HEK293 (cell line): ENCODE data around the gene TOPAZ1.
"Not testable (repeated sequence)": the region's sequence is repeated elsewhere in the genome, so short reads cannot be mapped to it uniquely, and the experiment has no call there.

Experiments used
- CTCF ChIA-PET: fragments of 350-600 bp; formaldehyde crosslinking; extraction: SDS; loops from one replicate; lab custom pipeline; 2021; ENCODE audit warnings: antibody characterized with exemption; lab: Yijun Ruan, JAX
- POLR2A ChIA-PET: fragments of 300-600 bp; formaldehyde crosslinking; extraction: SDS; loops from one replicate; lab custom pipeline; 2020; ENCODE audit warnings: antibody characterized with exemption, inconsistent platforms; lab: Yijun Ruan, JAX
- H3K27ac ChIP-seq: fragments of 200-500 bp; sonication (Bioruptor generic); 2 replicates; pipeline ENCODE4 v1.5.1; 2014; ENCODE audit warnings: low read depth, low read length, control low read depth, inconsistent platforms; ENCODE audit errors: extremely low read depth
- H3K36me3 ChIP-seq, 2 experiments: fragments of 200-500 bp in 1 of 2; sonication (Bioruptor generic) in 1 of 2; 1 replicate in 1 of 2; 2 replicates in 1 of 2; pipeline ENCODE4 v1.5.1; 2014 to 2017; ENCODE audit warnings: inconsistent platforms in 2 of 2, low read length in 2 of 2; ENCODE audit not compliant: control insufficient read depth in 2 of 2, insufficient read depth in 1 of 2
- H3K4me1 ChIP-seq: fragments of 200-500 bp; sonication (Bioruptor generic); 2 replicates; pipeline ENCODE4 v1.5.1; 2014; ENCODE audit warnings: mild to moderate bottlenecking, low read length, inconsistent platforms; ENCODE audit not compliant: control insufficient read depth, insufficient read depth
- H3K4me3 ChIP-seq: 2 replicates; pipeline ENCODE4 v1.5.1; 2011; ENCODE audit warnings: low read depth, mild to moderate bottlenecking, control low read depth, low read length, moderate library complexity
- H3K9me3 ChIP-seq: fragments of 200-500 bp; sonication (Bioruptor generic); 2 replicates; pipeline ENCODE4 v1.5.1; 2014; ENCODE audit warnings: low read depth, low read length, inconsistent platforms; ENCODE audit not compliant: control insufficient read depth, insufficient read depth
- BCL11B ChIP-seq: fragments of 450-650 bp; formaldehyde crosslinking; IDR thresholded peaks from 2 replicates; pipeline ENCODE4 v1.5.1; 2016; ENCODE audit warnings: low read depth, missing biosample characterization, missing genetic modification characterization
- HOXC10 ChIP-seq: sonication (generic); formaldehyde crosslinking; IDR thresholded peaks from 2 replicates; pipeline ENCODE4 v1.8.1; 2023; ENCODE audit warnings: mild to moderate bottlenecking, missing genetic modification reagents
- IKZF3 ChIP-seq: fragments of 450-650 bp; IDR thresholded peaks from 2 replicates; pipeline ENCODE4 v1.5.0; 2018; ENCODE audit warnings: missing biosample characterization, mild to moderate bottlenecking, missing genetic modification characterization, moderate library complexity
- SP3 ChIP-seq: fragments of 450-650 bp; formaldehyde crosslinking; IDR thresholded peaks from 2 replicates; pipeline ENCODE4 v1.5.1; 2016; ENCODE audit warnings: missing biosample characterization, missing genetic modification characterization
- WT1 ChIP-seq: fragments of 450-650 bp; formaldehyde crosslinking; IDR thresholded peaks from 2 replicates; pipeline ENCODE4 v1.5.1; 2016; ENCODE audit warnings: missing biosample characterization, missing genetic modification characterization
- ZBTB6 ChIP-seq: fragments of 450-650 bp; formaldehyde crosslinking; IDR thresholded peaks from 2 replicates; pipeline ENCODE4 v1.5.1; 2017; ENCODE audit warnings: missing biosample characterization, missing genetic modification characterization
- ZNF121 ChIP-seq: fragments of 450-650 bp; formaldehyde crosslinking; IDR thresholded peaks from 2 replicates; pipeline ENCODE4 v1.5.1; 2016; ENCODE audit warnings: missing biosample characterization, missing genetic modification characterization
- ZNF133 ChIP-seq: fragments of 450-650 bp; formaldehyde crosslinking; IDR thresholded peaks from 2 replicates; pipeline ENCODE4 v1.5.1; 2016; ENCODE audit warnings: missing biosample characterization, missing genetic modification characterization
- ZNF146 ChIP-seq: fragments of 450-650 bp; formaldehyde crosslinking; IDR thresholded peaks from 2 replicates; pipeline ENCODE4 v1.5.1; 2016; ENCODE audit warnings: missing biosample characterization, missing genetic modification characterization
- ZNF157 ChIP-seq: fragments of 450-650 bp; formaldehyde crosslinking; IDR thresholded peaks from 2 replicates; pipeline ENCODE4 v1.5.1; 2016; ENCODE audit warnings: missing biosample characterization, missing genetic modification characterization
- ZNF174 ChIP-seq: fragments of 450-650 bp; formaldehyde crosslinking; IDR thresholded peaks from 2 replicates; pipeline ENCODE4 v1.5.0; 2017; ENCODE audit warnings: missing biosample characterization, mild to moderate bottlenecking, missing genetic modification characterization
- ZNF221 ChIP-seq: fragments of 450-650 bp; formaldehyde crosslinking; IDR thresholded peaks from 2 replicates; pipeline ENCODE4 v1.5.1; 2017; ENCODE audit warnings: missing biosample characterization, missing genetic modification characterization, borderline replicate concordance
- ZNF274 ChIP-seq, 2 experiments: fragments of 200-500 bp in 1 of 2; fragments of 450-650 bp in 1 of 2; sonication (Bioruptor generic) in 1 of 2; formaldehyde crosslinking in 1 of 2; IDR thresholded peaks; 2 replicates each; pipeline versions ENCODE4 v1.5.1 to v1.6.1; 2014 to 2016; ENCODE audit warnings: borderline replicate concordance in 1 of 2, inconsistent platforms in 1 of 2, low read length in 1 of 2, missing biosample characterization in 1 of 2, missing genetic modification characterization in 1 of 2
- ZNF341 ChIP-seq: fragments of 450-650 bp; formaldehyde crosslinking; IDR thresholded peaks from 2 replicates; pipeline ENCODE4; 2016; ENCODE audit warnings: low read depth, missing biosample characterization, missing genetic modification characterization
- ZNF350 ChIP-seq: fragments of 450-650 bp; formaldehyde crosslinking; IDR thresholded peaks from 2 replicates; pipeline ENCODE4 v1.5.0; 2017; ENCODE audit warnings: missing biosample characterization, mild to moderate bottlenecking, missing genetic modification characterization
- ZNF416 ChIP-seq: fragments of 450-650 bp; formaldehyde crosslinking; IDR thresholded peaks from 2 replicates; pipeline ENCODE4 v1.5.1; 2016; ENCODE audit warnings: missing biosample characterization, missing genetic modification characterization
- ZNF426 ChIP-seq: fragments of 450-650 bp; formaldehyde crosslinking; IDR thresholded peaks from 2 replicates; pipeline ENCODE4 v1.5.1; 2017; ENCODE audit warnings: missing biosample characterization, missing genetic modification characterization, mild to moderate bottlenecking, inconsistent platforms, moderate library complexity
- ZNF488 ChIP-seq: fragments of 450-650 bp; formaldehyde crosslinking; IDR thresholded peaks from 2 replicates; pipeline ENCODE4 v1.5.1; 2016; ENCODE audit warnings: missing biosample characterization, missing genetic modification characterization
- ZNF555 ChIP-seq: fragments of 450-650 bp; formaldehyde crosslinking; conservative IDR thresholded peaks from 2 replicates; pipeline ENCODE4 v1.5.1; 2017; ENCODE audit warnings: missing biosample characterization, mild to moderate bottlenecking, missing genetic modification characterization, inconsistent platforms
- ZNF610 ChIP-seq: fragments of 450-650 bp; formaldehyde crosslinking; IDR thresholded peaks from 2 replicates; pipeline ENCODE4 v1.5.1; 2016; ENCODE audit warnings: missing biosample characterization, missing genetic modification characterization, borderline replicate concordance
- ZNF623 ChIP-seq: fragments of 450-650 bp; formaldehyde crosslinking; IDR thresholded peaks from 2 replicates; pipeline ENCODE4 v1.5.1; 2016; ENCODE audit warnings: missing biosample characterization, missing genetic modification characterization
- ZNF624 ChIP-seq: fragments of 450-650 bp; formaldehyde crosslinking; IDR thresholded peaks from 2 replicates; pipeline ENCODE4 v1.5.1; 2017; ENCODE audit warnings: missing biosample characterization, missing genetic modification characterization
- ZNF664 ChIP-seq: fragments of 450-650 bp; formaldehyde crosslinking; IDR thresholded peaks from 2 replicates; pipeline ENCODE4 v1.5.1; 2016; ENCODE audit warnings: missing biosample characterization, missing genetic modification characterization
- ZNF747 ChIP-seq: fragments of 450-650 bp; formaldehyde crosslinking; IDR thresholded peaks from 2 replicates; pipeline ENCODE4 v1.5.1; 2016; ENCODE audit warnings: missing biosample characterization, missing genetic modification characterization
- TF ChIP-seq, protein P1 (sequence below): fragments of 450-650 bp; formaldehyde crosslinking; IDR thresholded peaks from 2 replicates; pipeline ENCODE4 v1.5.1; 2017; ENCODE audit warnings: missing biosample characterization, missing genetic modification characterization

TOPAZ1 gene

GRCh38 chr3:44343421-44343820 is 101.7 kb downstream of the TOPAZ1 start:
- Histone ChIP-seq H3K9me3 (no peaks in the 10 kb centered on the region), H3K4me3 (no peak overlapping the region), H3K36me3 (no peaks in the 10 kb centered on the region), H3K4me1 (no peaks in the 10 kb centered on the region), H3K27ac (no peak overlapping the region)
- no peak for TF ChIP-seq ZNF341 (tag by site-specific recombination)
- ChIA-PET CTCF (no interaction called here), POLR2A (no interaction called here)

DNA sequence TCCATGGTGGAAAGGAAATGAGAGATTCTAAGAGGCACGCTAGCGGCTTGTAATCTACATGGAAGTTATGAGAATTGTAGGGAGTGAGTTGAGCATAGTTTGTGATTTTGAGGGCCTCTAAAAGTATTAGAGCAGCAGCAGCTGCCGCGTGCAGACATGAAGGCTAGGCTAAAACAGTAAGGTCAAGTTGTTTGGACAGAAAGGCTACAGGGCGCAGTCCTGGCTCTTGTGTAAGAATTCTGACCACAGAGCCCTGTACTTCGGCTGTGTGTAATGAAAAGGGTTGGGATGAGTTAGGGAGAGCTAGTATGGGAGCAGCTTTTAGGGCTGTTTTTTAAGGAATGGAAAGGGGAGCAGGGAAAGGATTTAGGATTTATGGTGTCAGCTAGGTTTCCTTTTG is 104.9 kb downstream of the TOPAZ1 start:
- H3K27ac ChIP-seq, CTCF ChIA-PET, H3K9me3 ChIP-seq, POLR2A ChIA-PET, H3K4me3 ChIP-seq, H3K36me3 ChIP-seq, H3K4me1 ChIP-seq: not testable (repeated sequence)

GRCh38 chr3:44348993-44349392 is 107.3 kb downstream of the TOPAZ1 start:
- no peaks in the 10 kb centered on the region for H3K9me3 ChIP-seq
- POLR2A ChIA-PET = no interaction called here
- CTCF ChIA-PET = no interaction called here
- no peaks in the 10 kb centered on the region for H3K4me1 ChIP-seq
- H3K4me3 ChIP-seq = no peak overlapping the region
- H3K27ac ChIP-seq = no peak overlapping the region
- no peaks in the 10 kb centered on the region for H3K36me3 ChIP-seq
- TF ChIP-seq ZNF610 (tag by site-specific recombination) = no peak
- no peak for TF ChIP-seq ZNF221 (tag by site-specific recombination)
- no peak for TF ChIP-seq ZNF146 (tag by site-specific recombination)
- TF ChIP-seq, protein P1, sequence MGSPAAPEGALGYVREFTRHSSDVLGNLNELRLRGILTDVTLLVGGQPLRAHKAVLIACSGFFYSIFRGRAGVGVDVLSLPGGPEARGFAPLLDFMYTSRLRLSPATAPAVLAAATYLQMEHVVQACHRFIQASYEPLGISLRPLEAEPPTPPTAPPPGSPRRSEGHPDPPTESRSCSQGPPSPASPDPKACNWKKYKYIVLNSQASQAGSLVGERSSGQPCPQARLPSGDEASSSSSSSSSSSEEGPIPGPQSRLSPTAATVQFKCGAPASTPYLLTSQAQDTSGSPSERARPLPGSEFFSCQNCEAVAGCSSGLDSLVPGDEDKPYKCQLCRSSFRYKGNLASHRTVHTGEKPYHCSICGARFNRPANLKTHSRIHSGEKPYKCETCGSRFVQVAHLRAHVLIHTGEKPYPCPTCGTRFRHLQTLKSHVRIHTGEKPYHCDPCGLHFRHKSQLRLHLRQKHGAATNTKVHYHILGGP (tag by site-specific recombination) = no peak
- no peak for TF ChIP-seq BCL11B (tag by site-specific recombination)
- no peak for TF ChIP-seq ZNF555 (tag by site-specific recombination)
- TF ChIP-seq SP3 (tag by site-specific recombination) = no peak
- no peak for TF ChIP-seq ZNF350 (tag by site-specific recombination)
- no peak for TF ChIP-seq ZBTB6
- TF ChIP-seq IKZF3 (tag by site-specific recombination) = no peak
- no peak for TF ChIP-seq ZNF121 (tag by site-specific recombination)
- TF ChIP-seq ZNF623 (tag by site-specific recombination) = no peak
- no peak for TF ChIP-seq ZNF416 (tag by site-specific recombination)
- TF ChIP-seq ZNF664 (tag by site-specific recombination) = no peak

- no peak overlapping the region for H3K4me3 ChIP-seq
- ChIA-PET POLR2A (interaction anchor here (1.9 kb wide), 1 partner anchor 15 kb away, joined by 4 read pairs; the partner anchor contains the start of gene TCAIM), CTCF (no interaction called here)
- no peaks in the 10 kb centered on the region for H3K4me1 ChIP-seq
- H3K27ac ChIP-seq = no peak overlapping the region
- TF ChIP-seq HOXC10 (CRISPR knock-in tag) (no peak), ZNF488 (no peak), ZNF174 (no peak), ZNF274 (IDR thresholded peaks at IDR 0.05; ENCODE audit: low read length) (no peak), ZNF274 (tag by site-specific recombination; IDR thresholded peaks at IDR 0.05; ENCODE audit: borderline replicate concordance) (no peak), ZNF426 (tag by site-specific recombination) (no peak), WT1 (tag by site-specific recombination) (no peak), ZNF624 (tag by site-specific recombination) (no peak), ZNF157 (tag by site-specific recombination) (no peak), ZNF133 (tag by site-specific recombination) (no peak), ZNF747 (tag by site-specific recombination) (no peak)
- peaks cover 0 to 5% of the 10 kb centered on the region in 2 experiments; a peak in 2 of 3 replicates for H3K36me3 ChIP-seq
- H3K9me3 ChIP-seq = no peaks in the 10 kb centered on the region
These were observed 111.8 kb downstream of the TOPAZ1 start for GRCh38 chr3:44353355-44353924.
